ENCODE data around the gene ACLY.
A peak's percentile ranks its signal among the peaks of the same experiment; 100 is the strongest.

ACLY gene

GRCh38 chr17:41962768-41963434 is 44.1 kb upstream of the ACLY start:
- H3K4me3 ChIP-seq (ENCODE audit: low read length): no peak overlapping the region
- DNase-seq (ENCODE audit: low read depth): no peak
- peak; percentile 92 for TF ChIP-seq CTCF (conservative IDR thresholded peaks at IDR 0.05; ENCODE audit: low read depth, low read length)

- no peak overlapping the region for H3K4me3 ChIP-seq (ENCODE audit: low read length)
- no peak for TF ChIP-seq CTCF (conservative IDR thresholded peaks at IDR 0.05; ENCODE audit: low read depth, low read length)
- no peak for DNase-seq (ENCODE audit: low read depth)
Measured at GRCh38 chr17:41962111-41962510, 43.4 kb upstream of the ACLY start.

- TF ChIP-seq CTCF (conservative IDR thresholded peaks at IDR 0.05; ENCODE audit: low read depth, low read length): peak; percentile 50
- no peak for DNase-seq (ENCODE audit: low read depth)
- H3K4me3 ChIP-seq (ENCODE audit: low read length): no peak overlapping the region
Measured at GRCh38 chr17:41959336-41960095, 40.8 kb upstream of the ACLY start.

- H3K4me3 ChIP-seq (ENCODE audit: low read length): no peak overlapping the region
- no peak for TF ChIP-seq CTCF (conservative IDR thresholded peaks at IDR 0.05; ENCODE audit: low read depth, low read length)
- DNase-seq (ENCODE audit: low read depth): no peak
Measured at GRCh38 chr17:41959030-41959335, 40.2 kb upstream of the ACLY start.

- TF ChIP-seq CTCF (conservative IDR thresholded peaks at IDR 0.05; ENCODE audit: low read depth, low read length): no peak
- H3K4me3 ChIP-seq (ENCODE audit: low read length): no peak overlapping the region
- no peak for DNase-seq (ENCODE audit: low read depth)
Measured at GRCh38 chr17:41957869-41958439, 39.2 kb upstream of the ACLY start.

GRCh38 chr17:41957031-41957868 is 38.5 kb upstream of the ACLY start:
- no peak for DNase-seq (ENCODE audit: low read depth)
- no peak for TF ChIP-seq CTCF (conservative IDR thresholded peaks at IDR 0.05; ENCODE audit: low read depth, low read length)
- no peak overlapping the region for H3K4me3 ChIP-seq (ENCODE audit: low read length)

All from retinal pigment epithelial cell (primary cell).